Psoas muscle (tissue), 8 donors: ENCODE results near the gene PPP2R1B. TPM values are rescaled to one million over a fixed set of nuclear protein-coding genes. Genes with fewer than 3 reads are reported as not detected.
"Not testable (repeated sequence)": the region's sequence is repeated elsewhere in the genome, so short reads cannot be mapped to it uniquely, and the experiment has no call there.

Experiments
- ATAC-seq, 4 donors: fragments of 200-7000 bp; cut with Tn5 transposase; one replicate each; pipeline ENCODE4 v1.9.1; 2020; ENCODE audit warnings: moderate library complexity in 3 of 4, mild to moderate bottlenecking in 2 of 4
- DNase-seq, 2 donors: peaks; one replicate each; pipeline ENCODE4 v3.0.0-alpha.2; 2020
- H3K27ac ChIP-seq: fragments of 200-600 bp; one replicate; pipeline ENCODE4 v1.8.0; 2022
- H3K27me3 ChIP-seq, 3 donors: fragments of 200-600 bp in 1 of 3; one replicate each; pipeline versions ENCODE4 v1.6.1 to v1.8.0; 2013 to 2022; ENCODE audit warnings: low read length in 2 of 3, mild to moderate bottlenecking in 2 of 3, moderate library complexity in 1 of 3; ENCODE audit not compliant: insufficient read depth in 3 of 3
- H3K36me3 ChIP-seq, 2 donors: fragments of 200-600 bp in 1 of 2; one replicate each; pipeline versions ENCODE4 v1.6.1 to v1.8.0; 2013 to 2022; ENCODE audit warnings: low read depth in 1 of 2, mild to moderate bottlenecking in 1 of 2, moderate library complexity in 1 of 2; ENCODE audit not compliant: insufficient read depth in 1 of 2
- H3K4me1 ChIP-seq: fragments of 200-600 bp; one replicate; pipeline ENCODE4 v1.8.0; 2022
- H3K4me3 ChIP-seq: fragments of 200-600 bp; one replicate; pipeline ENCODE4 v1.8.0; 2022; ENCODE audit warnings: mild to moderate bottlenecking
- H3K9me3 ChIP-seq: fragments of 200-600 bp; one replicate; pipeline ENCODE4 v1.8.0; 2022
- CTCF ChIP-seq: fragments of 200-600 bp; IDR thresholded peaks from one replicate; pipeline ENCODE4 v1.8.0; 2022; ENCODE audit warnings: antibody characterized with exemption
- WGBS, 3 donors: extraction: QIAGEN DNeasy Blood & Tissue Kit; methylation state at CpG; one replicate each; pipeline versions ENCODE4 v1.1.6 to v1.1.7; 2013; 5-methylcytosine and 5-hydroxymethylcytosine counted together
- intact Hi-C, 2 donors: fragments of 100-400 bp; cut with DNase I; formaldehyde crosslinking; loops; one replicate each; pipeline versions ENCODE4 v1.11.0 to v1.14.2; 2022
- polyA plus RNA-seq, 3 donors: library from polyadenylated mRNA; stranded (reverse); fragments of 200-250 nt; gene quantifications; one replicate each; pipeline ENCODE4 v1.2.3, GENCODE V29; 2013
- total RNA-seq, 4 donors: library from RNA; stranded (reverse); fragmentation: NEBNext Ultra II Directional in 2 of 4; extraction: Animal tissue kit (Norgen Biotek cat#: 25700) in 2 of 4; gene quantifications; one replicate each; pipeline versions ENCODE4 v1.2.1 to v1.2.4, GENCODE V29; 2021 to 2023
- donor health status: healthy with polysubstance abuse.
- donor health status: DM: no; HTN: no; CAD: no; lungs with moderate emphysema.
- donor health status: Bipolar disorder and iron deficiency.
- donor health status: healthy.
- donor health status: DM: yes; HTN: yes; CAD: no.
- donor health status: DM: no; HTN: no; CAD: no.
- donor health status: DM: no; HTN: no; CAD: no.
- donor health status: DM: yes; HTN: yes; CAD: no.

PPP2R1B gene
- total and polyA plus RNA-seq, 7 donors: 6.6 to 18.8 (median 10.7) TPM

DNA sequence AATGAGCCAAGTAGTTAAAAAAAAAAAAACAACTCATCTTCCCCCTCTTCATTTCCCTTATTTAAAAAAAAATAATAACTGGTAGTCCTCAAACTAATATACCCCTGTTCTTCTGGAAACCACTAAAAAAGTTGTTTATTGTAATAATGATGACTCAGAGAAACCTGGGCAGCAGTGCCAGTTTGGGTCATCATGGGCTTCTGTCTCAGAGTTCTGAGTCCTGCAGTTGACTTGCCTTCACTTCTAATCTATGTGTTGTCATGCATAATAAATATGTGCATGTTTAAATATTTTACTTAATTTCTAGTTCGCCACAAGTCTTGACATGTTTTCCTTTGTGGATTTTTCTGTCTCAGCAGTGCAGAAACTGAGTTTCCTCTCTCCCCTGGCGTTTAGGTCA is 46.8 kb downstream of the PPP2R1B start:
- no peak for DNase-seq
- no peak for ATAC-seq
- H3K4me1 ChIP-seq: peaks cover 13% of the 10 kb centered on the region
- 86 to 96% (median 93%) methylated on average over 2 of the region's 2 CpGs for whole genome bisulfite sequencing, 3 donors
- no peaks in the 10 kb centered on the region for H3K27me3 ChIP-seq
- H3K9me3 ChIP-seq: no peaks in the 10 kb centered on the region
- peak overlapping the region; percentile 77 for H3K27ac ChIP-seq
- peaks cover 2 to 75% of the 10 kb centered on the region in 2 donors for H3K36me3 ChIP-seq
- no peak for TF ChIP-seq CTCF
- no peak overlapping the region for H3K4me3 ChIP-seq
- intact Hi-C loops: no loop called here

GRCh38 chr11:111718859-111719258 is 47.3 kb downstream of the PPP2R1B start:
- peaks cover 2 to 70% of the 10 kb centered on the region in 2 donors for H3K36me3 ChIP-seq
- peak overlapping the region; percentile 77 for H3K27ac ChIP-seq
- no peak overlapping the region for H3K4me3 ChIP-seq
- 81 to 93% (median 83%) methylated on average over 5 of the region's 5 CpGs for WGBS, 3 donors
- peak; percentile 41 to 64 (median 52) for ATAC-seq
- peaks cover 13% of the 10 kb centered on the region for H3K4me1 ChIP-seq
- no peaks in the 10 kb centered on the region for H3K9me3 ChIP-seq
- no peak for DNase-seq
- intact Hi-C loops: no loop called here
- no peak for TF ChIP-seq CTCF
- no peaks in the 10 kb centered on the region for H3K27me3 ChIP-seq

GRCh38 chr11:111718436-111718835 is 47.8 kb downstream of the PPP2R1B start:
- H3K27ac ChIP-seq: peak overlapping the region; percentile 77
- H3K27me3 ChIP-seq: no peaks in the 10 kb centered on the region
- no peaks in the 10 kb centered on the region for H3K9me3 ChIP-seq
- ATAC-seq (peak; percentile 74 to 92 (median 86)), DNase-seq (no peak)
- intact Hi-C loops: no loop called here
- peaks cover 2 to 69% of the 10 kb centered on the region in 2 donors for H3K36me3 ChIP-seq
- WGBS, 3 donors: 32 to 47% (median 33%) methylated on average over 6 of the region's 6 CpGs
- no peak for TF ChIP-seq CTCF
- H3K4me3 ChIP-seq: no peak overlapping the region
- H3K4me1 ChIP-seq: peaks cover 13% of the 10 kb centered on the region

- 93 to 98% (median 96%) methylated on average over 3 of the region's 3 CpGs for WGBS, 3 donors
- ATAC-seq, H3K27me3 ChIP-seq, intact Hi-C loops, H3K4me3 ChIP-seq, DNase-seq, H3K9me3 ChIP-seq: not testable (repeated sequence)
- Histone ChIP-seq H3K4me1 (peaks cover 13% of the 10 kb centered on the region), H3K36me3 (peaks cover 2 to 69% of the 10 kb centered on the region in 2 donors), H3K27ac (peak overlapping the region; percentile 77)
Observed at GRCh38 chr11:111717660-111718059, 48.5 kb downstream of the PPP2R1B start.

- Histone ChIP-seq H3K36me3 (peaks cover 5 to 60% of the 10 kb centered on the region in 2 donors), H3K27ac (no peak overlapping the region), H3K27me3 (no peaks in the 10 kb centered on the region), H3K4me3 (no peak overlapping the region), H3K9me3 (no peaks in the 10 kb centered on the region), H3K4me1 (peaks cover 13% of the 10 kb centered on the region)
- TF ChIP-seq CTCF: no peak
- no peak for DNase-seq
- ATAC-seq: no peak
- 63 to 76% (median 73%) methylated on average over 5 of the region's 5 CpGs for WGBS, 3 donors
- intact Hi-C loops: no loop called here
Observed at GRCh38 chr11:111715142-111715816, 50.9 kb downstream of the PPP2R1B start.
